ENCODE data around the gene C7.

C7 gene

GRCh38 chr5:40962207-40962955 is 53.1 kb downstream of the C7 start:
- DNase-seq: no peak
- H3K4me3 Mint-ChIP-seq: no peak overlapping the region
- no peaks in the 10 kb centered on the region for H3K27me3 Mint-ChIP-seq

GRCh38 chr5:40972434-40972833 is 63.1 kb downstream of the C7 start:
- no peak for ATAC-seq
- no peaks in the 10 kb centered on the region for H3K9me3 Mint-ChIP-seq
- H3K27me3 Mint-ChIP-seq: no peaks in the 10 kb centered on the region
- no peak overlapping the region for H3K27ac Mint-ChIP-seq
- no peak for DNase-seq
- no peaks in the 10 kb centered on the region for H3K4me1 Mint-ChIP-seq
- H3K4me3 Mint-ChIP-seq: no peak overlapping the region

More at GRCh38 chr5:40962207-40962955, 53.1 kb downstream of the C7 start:
- no peak for ATAC-seq
- H3K27ac Mint-ChIP-seq: no peak overlapping the region
- H3K4me1 Mint-ChIP-seq: no peaks in the 10 kb centered on the region
- no peaks in the 10 kb centered on the region for H3K9me3 Mint-ChIP-seq

- no peaks in the 10 kb centered on the region for H3K27me3 Mint-ChIP-seq
- DNase-seq (no peak), ATAC-seq (no peak)
- H3K4me3 Mint-ChIP-seq: no peak overlapping the region
- H3K9me3 Mint-ChIP-seq: no peaks in the 10 kb centered on the region
- H3K27ac Mint-ChIP-seq: no peak overlapping the region
- no peaks in the 10 kb centered on the region for H3K4me1 Mint-ChIP-seq
These were observed 64.2 kb downstream of the C7 start for GRCh38 chr5:40973364-40974004.

- H3K4me3 Mint-ChIP-seq: no peak overlapping the region
- no peaks in the 10 kb centered on the region for H3K4me1 Mint-ChIP-seq
- DNase-seq (no peak), ATAC-seq (no peak)
- no peaks in the 10 kb centered on the region for H3K27me3 Mint-ChIP-seq
- no peak overlapping the region for H3K27ac Mint-ChIP-seq
- no peaks in the 10 kb centered on the region for H3K9me3 Mint-ChIP-seq
These were observed 66.7 kb downstream of the C7 start for GRCh38 chr5:40976041-40976440.

- no peak for DNase-seq
- no peak for ATAC-seq
- Mint-ChIP-seq H3K4me3 (no peak overlapping the region), H3K27ac (no peak overlapping the region), H3K4me1 (no peaks in the 10 kb centered on the region), H3K27me3 (no peaks in the 10 kb centered on the region), H3K9me3 (no peaks in the 10 kb centered on the region)
These were observed 67.5 kb downstream of the C7 start for GRCh38 chr5:40976836-40977235.

- ATAC-seq: no peak
- no peaks in the 10 kb centered on the region for H3K4me1 Mint-ChIP-seq
- DNase-seq: no peak
These were observed 72.1 kb downstream of the C7 start for GRCh38 chr5:40981420-40981819.

GRCh38 chr5:40983781-40984180 is 74.5 kb downstream of the C7 start:
- Mint-ChIP-seq H3K27me3 (no peaks in the 10 kb centered on the region), H3K4me1 (no peaks in the 10 kb centered on the region), H3K27ac (no peak overlapping the region), H3K9me3 (peaks cover 0 to 13% of the 10 kb centered on the region in 2 donors), H3K4me3 (no peak overlapping the region)
- no peak for DNase-seq
- no peak for ATAC-seq

More at GRCh38 chr5:40981420-40981819, 72.1 kb downstream of the C7 start:
- no peaks in the 10 kb centered on the region for H3K27me3 Mint-ChIP-seq
- H3K9me3 Mint-ChIP-seq: no peaks in the 10 kb centered on the region
- no peak overlapping the region for H3K27ac Mint-ChIP-seq
- H3K4me3 Mint-ChIP-seq: no peak overlapping the region

GRCh38 chr5:40984884-40985283 is 75.6 kb downstream of the C7 start:
- DNase-seq (no peak), ATAC-seq (no peak)
- H3K4me1 Mint-ChIP-seq: no peaks in the 10 kb centered on the region
- H3K27me3 Mint-ChIP-seq: no peaks in the 10 kb centered on the region
- no peak overlapping the region for H3K4me3 Mint-ChIP-seq
- no peak overlapping the region for H3K27ac Mint-ChIP-seq
- H3K9me3 Mint-ChIP-seq: peaks cover 0 to 13% of the 10 kb centered on the region in 2 donors

GRCh38 chr5:40985501-40985900 is 76.2 kb downstream of the C7 start:
- H3K9me3 Mint-ChIP-seq: peaks cover 0 to 13% of the 10 kb centered on the region in 2 donors
- DNase-seq (no peak), ATAC-seq (no peak)
- no peak overlapping the region for H3K27ac Mint-ChIP-seq
- H3K4me3 Mint-ChIP-seq: no peak overlapping the region
- no peaks in the 10 kb centered on the region for H3K27me3 Mint-ChIP-seq
- no peaks in the 10 kb centered on the region for H3K4me1 Mint-ChIP-seq

- Mint-ChIP-seq H3K27ac (no peak overlapping the region), H3K4me1 (no peaks in the 10 kb centered on the region), H3K9me3 (peaks cover 0 to 13% of the 10 kb centered on the region in 2 donors), H3K27me3 (no peaks in the 10 kb centered on the region), H3K4me3 (no peak overlapping the region)
- DNase-seq (no peak), ATAC-seq (no peak)
These were observed 77.4 kb downstream of the C7 start for GRCh38 chr5:40986666-40987065.

- DNase-seq (no peak), ATAC-seq (no peak)
- Mint-ChIP-seq H3K27ac (no peak overlapping the region), H3K27me3 (no peaks in the 10 kb centered on the region), H3K4me3 (no peak overlapping the region), H3K4me1 (no peaks in the 10 kb centered on the region), H3K9me3 (peaks cover 0 to 13% of the 10 kb centered on the region in 2 donors)
These were observed 78.1 kb downstream of the C7 start for GRCh38 chr5:40987349-40987748.

- DNase-seq (no peak), ATAC-seq (no peak)
- H3K9me3 Mint-ChIP-seq: peaks cover 0 to 13% of the 10 kb centered on the region in 2 donors
- no peaks in the 10 kb centered on the region for H3K27me3 Mint-ChIP-seq
- H3K4me3 Mint-ChIP-seq: no peak overlapping the region
- no peaks in the 10 kb centered on the region for H3K4me1 Mint-ChIP-seq
- no peak overlapping the region for H3K27ac Mint-ChIP-seq
These were observed 79.6 kb downstream of the C7 start for GRCh38 chr5:40988746-40989510.

GRCh38 chr5:40991168-40991980 is 82.1 kb downstream of the C7 start:
- Mint-ChIP-seq H3K27me3 (no peaks in the 10 kb centered on the region), H3K4me3 (no peak overlapping the region), H3K4me1 (no peaks in the 10 kb centered on the region), H3K9me3 (peaks cover 0 to 13% of the 10 kb centered on the region in 2 donors), H3K27ac (no peak overlapping the region)
- DNase-seq (no peak), ATAC-seq (no peak)

- Mint-ChIP-seq H3K27ac (no peak overlapping the region), H3K9me3 (peaks cover 0 to 7% of the 10 kb centered on the region in 2 donors), H3K4me3 (no peak overlapping the region), H3K4me1 (no peaks in the 10 kb centered on the region), H3K27me3 (no peaks in the 10 kb centered on the region)
- DNase-seq (no peak), ATAC-seq (no peak)
These were observed 82.8 kb downstream of the C7 start for GRCh38 chr5:40991981-40992559.
